ENCODE measurements around the gene YARS1.

YARS1 gene

GRCh38 chr1:32765570-32766327, 51.4 kb downstream of the YARS1 start:
- in situ Hi-C loops (cut with HindIII; ENCODE audit: low pct_ligation_motif_present, low sequenced_read_pairs): no loop called here
- Histone ChIP-seq H3K27me3 (replicated peaks) (no peaks in the 10 kb centered on the region), H3K36me3 (replicated peaks) (no peaks in the 10 kb centered on the region), H3K27ac (no peak overlapping the region), H3K4me3 (ENCODE audit: low read depth, low read length) (no peak overlapping the region)
- DNase-seq: no peak
- TF ChIP-seq CTCF (IDR thresholded peaks at IDR 0.05; ENCODE audit: low read depth, low read length, missing control alignments): no peak

- no peak overlapping the region for H3K4me3 ChIP-seq (ENCODE audit: low read depth, low read length)
- no peak for DNase-seq
- no peaks in the 10 kb centered on the region for H3K27me3 ChIP-seq (replicated peaks)
- in situ Hi-C loops (cut with HindIII; ENCODE audit: low pct_ligation_motif_present, low sequenced_read_pairs): no loop called here
- no peak for TF ChIP-seq CTCF (IDR thresholded peaks at IDR 0.05; ENCODE audit: low read depth, low read length, missing control alignments)
- no peaks in the 10 kb centered on the region for H3K36me3 ChIP-seq (replicated peaks)
- no peak overlapping the region for H3K27ac ChIP-seq
These were observed 52.2 kb downstream of the YARS1 start for GRCh38 chr1:32764826-32765569.

GRCh38 chr1:32763221-32763620, 53.9 kb downstream of the YARS1 start:
- no peak overlapping the region for H3K4me3 ChIP-seq (ENCODE audit: low read depth, low read length)
- in situ Hi-C loops (cut with HindIII; ENCODE audit: low pct_ligation_motif_present, low sequenced_read_pairs): no loop called here
- no peak for TF ChIP-seq CTCF (IDR thresholded peaks at IDR 0.05; ENCODE audit: low read depth, low read length, missing control alignments)
- no peak overlapping the region for H3K27ac ChIP-seq
- H3K36me3 ChIP-seq (replicated peaks): no peaks in the 10 kb centered on the region
- no peak for DNase-seq
- no peaks in the 10 kb centered on the region for H3K27me3 ChIP-seq (replicated peaks)

- in situ Hi-C loops (cut with HindIII; ENCODE audit: low pct_ligation_motif_present, low sequenced_read_pairs): no loop called here
- H3K4me3 ChIP-seq (ENCODE audit: low read depth, low read length): no peak overlapping the region
- no peaks in the 10 kb centered on the region for H3K36me3 ChIP-seq (replicated peaks)
- peak overlapping the region; percentile 71 for H3K27ac ChIP-seq
- H3K27me3 ChIP-seq (replicated peaks): no peaks in the 10 kb centered on the region
- DNase-seq: no peak
- no peak for TF ChIP-seq CTCF (IDR thresholded peaks at IDR 0.05; ENCODE audit: low read depth, low read length, missing control alignments)
These were observed 55.2 kb downstream of the YARS1 start for GRCh38 chr1:32761936-32762335.

- TF ChIP-seq CTCF (IDR thresholded peaks at IDR 0.05; ENCODE audit: low read depth, low read length, missing control alignments): no peak
- in situ Hi-C loops (cut with HindIII; ENCODE audit: low pct_ligation_motif_present, low sequenced_read_pairs): no loop called here
- Histone ChIP-seq H3K27me3 (replicated peaks) (no peaks in the 10 kb centered on the region), H3K36me3 (replicated peaks) (no peaks in the 10 kb centered on the region), H3K4me3 (ENCODE audit: low read depth, low read length) (no peak overlapping the region), H3K27ac (peak overlapping the region; percentile 71)
- DNase-seq: peak; percentile 84
These were observed 55.8 kb downstream of the YARS1 start for GRCh38 chr1:32761253-32761877.
